Daoy (cell line): ENCODE data around the gene CDK11A. TPM values are rescaled to one million over a fixed set of nuclear protein-coding genes. Genes with fewer than 3 reads are reported as not detected.
"Not testable (repeated sequence)": the region's sequence is repeated elsewhere in the genome, so short reads cannot be mapped to it uniquely, and the experiment has no call there.

Source experiments
- DNase-seq: peaks from one replicate; pipeline ENCODE4 v3.0.0-alpha.2; 2015; ENCODE audit warnings: low read depth
- total RNA-seq: library from RNA; depleted of rRNA; stranded (reverse); fragments of >200 nt; shearing (Covaris generic); gene quantifications from 2 replicates; pipeline ENCODE4 v1.2.3, GENCODE V29; 2014

Gene CDK11A
- total RNA-seq, 1 experiment from 2014 or later, result 13.5 TPM

DNA sequence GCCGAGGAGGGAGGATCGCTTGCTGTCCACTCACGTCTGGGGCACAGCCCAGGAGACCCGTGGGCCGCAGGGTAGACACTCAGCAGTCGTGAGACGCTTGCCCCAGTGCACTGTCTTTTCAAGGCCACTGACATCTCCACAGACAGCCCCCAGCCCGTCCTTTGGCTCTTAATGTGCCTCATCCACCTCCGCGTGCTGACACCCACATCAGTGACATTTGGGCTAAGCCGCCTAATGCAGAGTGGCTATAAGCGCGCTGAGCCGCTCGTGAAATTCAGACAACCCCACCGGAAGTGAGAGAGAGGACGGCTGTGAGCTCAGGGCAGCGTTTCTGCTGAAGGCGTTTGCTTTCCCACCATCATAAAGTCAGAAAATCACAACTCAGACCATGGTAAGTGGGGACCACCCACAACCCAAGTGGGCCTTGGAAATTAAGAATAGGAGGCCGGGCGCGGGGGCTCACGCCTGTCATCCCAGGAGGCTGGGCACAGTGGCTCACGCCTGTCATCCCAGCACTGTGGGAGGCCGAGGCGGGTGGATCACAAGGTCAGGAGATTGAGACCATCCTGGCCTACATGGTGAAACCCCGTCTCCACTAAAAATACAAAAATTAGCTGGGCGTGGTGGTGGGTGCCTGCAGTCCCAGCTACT lies 40.0 kb downstream of the CDK11A start:
- no peak for DNase-seq

DNA sequence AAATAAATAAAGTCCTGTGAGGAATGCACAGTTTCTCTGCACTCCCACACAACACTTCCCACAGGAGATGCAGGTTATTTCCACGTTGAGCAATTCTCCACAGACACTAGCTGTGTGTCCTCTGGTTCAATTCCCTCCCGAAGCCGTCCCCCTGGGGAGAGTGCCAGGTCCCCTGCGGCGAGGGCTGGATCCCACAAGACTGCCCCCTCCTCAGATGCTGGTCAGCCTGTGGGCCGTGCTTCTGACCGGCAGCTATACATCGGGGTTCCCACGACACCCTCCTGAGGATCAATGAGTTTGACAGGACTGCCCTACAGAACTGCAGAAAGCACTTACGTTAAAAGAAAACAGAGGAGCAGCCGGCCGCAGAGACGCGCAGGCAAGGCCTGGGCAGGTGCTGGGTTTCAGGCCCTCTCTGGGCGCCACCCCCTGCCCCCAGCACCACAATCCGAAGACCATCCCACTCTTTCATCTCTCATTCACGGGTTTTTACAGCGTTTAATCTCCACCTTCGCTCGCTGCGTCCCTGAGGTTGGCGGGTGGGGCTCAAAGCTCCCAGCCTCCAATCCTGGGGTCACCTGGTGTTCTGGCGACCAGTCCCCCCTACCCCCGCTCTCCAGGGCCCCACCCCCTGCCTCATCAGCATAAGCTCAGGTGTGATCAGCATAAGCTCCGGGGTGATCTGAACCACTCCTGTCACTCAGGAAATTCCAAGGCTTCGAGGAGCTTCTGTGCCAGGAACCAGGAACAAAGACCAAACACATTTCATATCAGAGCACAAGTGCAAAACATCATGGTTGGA lies 40.9 kb downstream of the CDK11A start:
- no peak for DNase-seq

GRCh38 chr1:1680912-1681273 lies 43.3 kb downstream of the CDK11A start:
- DNase-seq, result no peak

GRCh38 chr1:1680031-1680911 lies 43.9 kb downstream of the CDK11A start:
- DNase-seq, result no peak

- DNase-seq, result no peak
These were observed 45.4 kb downstream of the CDK11A start for GRCh38 chr1:1678581-1679380.

DNA sequence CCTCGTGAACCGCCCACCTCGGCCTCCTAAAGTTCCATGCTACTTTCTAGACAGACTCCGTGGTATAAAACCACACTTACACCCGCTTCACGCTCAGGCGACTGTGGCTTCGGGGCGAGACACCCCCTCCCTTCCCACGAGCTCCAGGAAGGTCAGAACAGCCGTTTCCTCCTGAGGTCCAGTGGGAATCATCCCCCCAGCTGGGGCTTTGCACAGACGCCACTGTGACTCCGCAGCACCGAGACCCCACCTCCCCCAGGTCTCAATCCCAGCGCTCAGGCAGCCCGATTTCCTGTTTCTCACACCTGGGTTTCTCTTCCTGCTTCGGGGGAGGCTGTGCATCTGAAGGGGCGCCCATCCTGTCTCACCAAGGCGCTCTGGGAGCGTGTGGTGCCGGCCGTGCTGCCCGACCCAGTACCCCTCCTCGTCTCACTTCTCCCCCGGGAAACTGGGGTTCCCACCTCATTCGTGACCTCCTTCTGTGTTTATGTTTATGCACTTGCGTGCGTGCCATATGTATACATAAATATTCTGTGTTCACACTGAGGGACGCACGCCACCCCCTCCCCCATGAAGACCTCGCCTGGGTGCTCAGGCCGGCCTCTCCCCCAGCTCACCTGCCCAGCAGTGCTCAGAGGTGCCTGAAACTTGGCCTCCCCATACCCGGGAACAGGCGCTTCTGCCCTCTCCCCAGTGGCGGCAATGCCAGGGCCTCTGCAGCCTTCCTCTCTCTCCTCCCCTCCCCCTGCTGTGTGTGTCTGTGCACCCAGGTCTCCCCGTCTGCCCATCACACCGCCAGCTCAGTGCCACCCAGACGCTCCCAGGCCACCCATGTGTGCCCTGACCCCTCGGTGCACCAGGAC lies 46.2 kb downstream of the CDK11A start:
- DNase-seq, result no peak

- DNase-seq, result not testable (repeated sequence)
These were observed 48.1 kb downstream of the CDK11A start for GRCh38 chr1:1676087-1676486.

DNA sequence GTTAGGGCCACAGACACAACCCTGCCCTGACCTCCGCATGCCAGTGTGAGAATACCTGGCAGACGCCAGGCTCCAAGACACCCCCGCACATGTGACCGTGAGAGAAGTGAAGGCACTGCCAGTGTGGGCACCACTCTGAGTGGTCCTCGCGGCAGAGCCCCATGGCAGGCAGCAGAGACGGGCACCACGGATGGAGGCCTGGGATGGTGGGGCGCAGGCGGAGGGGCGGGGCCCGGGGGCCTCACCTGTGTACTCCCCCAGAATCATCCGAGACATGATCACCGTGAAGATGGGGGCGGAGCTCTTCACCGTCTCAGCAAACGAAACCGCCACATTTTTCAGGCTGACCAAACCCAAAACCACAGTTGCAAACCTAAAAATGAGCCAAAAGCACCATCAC lies 48.9 kb downstream of the CDK11A start:
- DNase-seq, result not testable (repeated sequence)

GRCh38 chr1:1674806-1675205 lies 49.4 kb downstream of the CDK11A start:
- not testable (repeated sequence) for DNase-seq

- DNase-seq, result no peak
These were observed 51.8 kb downstream of the CDK11A start for GRCh38 chr1:1672181-1672965.

- DNase-seq, result no peak
These were observed 52.6 kb downstream of the CDK11A start for GRCh38 chr1:1671365-1672119.

- DNase-seq, result no peak
These were observed 53.3 kb downstream of the CDK11A start for GRCh38 chr1:1670866-1671265.

- DNase-seq, result no peak
These were observed 54.4 kb downstream of the CDK11A start for GRCh38 chr1:1669468-1670440.

DNA sequence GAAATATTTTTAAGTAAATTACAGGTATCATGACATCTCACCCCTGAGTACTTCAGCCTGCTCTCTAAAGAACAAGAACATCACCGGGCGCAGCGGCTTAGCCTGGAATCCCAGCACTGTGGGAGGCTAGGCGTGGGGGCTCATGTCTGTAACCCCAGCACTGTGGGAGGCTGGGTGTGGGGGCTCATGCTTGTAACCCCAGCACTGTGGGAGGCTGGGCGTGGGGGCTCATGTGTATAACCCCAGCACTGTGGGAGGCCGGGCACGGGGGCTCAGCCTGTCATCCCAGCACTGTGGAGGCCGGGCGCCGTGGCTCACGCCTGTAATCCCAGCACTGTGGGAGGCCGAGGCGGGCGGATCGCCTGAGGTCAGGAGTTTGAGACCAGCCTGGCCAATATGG lies 57.6 kb downstream of the CDK11A start:
- DNase-seq, result no peak

DNA sequence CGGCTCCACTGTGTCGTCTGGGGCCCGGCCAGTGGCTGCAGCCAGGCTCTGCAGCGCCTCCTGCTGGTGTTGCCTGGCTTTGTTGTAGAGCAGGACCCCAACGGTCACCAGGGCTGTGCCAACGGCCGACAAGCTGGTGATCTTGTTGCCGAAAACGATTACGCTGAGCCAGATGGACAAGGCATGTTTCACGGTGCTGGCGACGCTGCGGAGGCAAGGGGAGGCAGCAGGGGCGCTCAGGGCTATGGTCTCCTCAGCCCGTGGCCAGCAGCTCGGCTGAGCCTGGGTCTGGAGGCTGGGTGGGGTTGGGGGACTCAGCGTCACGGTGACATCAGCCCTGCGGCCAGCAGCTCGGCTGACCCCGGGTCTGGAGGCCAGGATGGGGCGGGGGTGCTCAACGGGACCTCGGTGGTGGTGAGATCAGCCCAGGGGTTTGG lies 58.3 kb downstream of the CDK11A start:
- no peak for DNase-seq

GRCh38 chr1:1664941-1665814 lies 59.0 kb downstream of the CDK11A start:
- no peak for DNase-seq

- not testable (repeated sequence) for DNase-seq
These were observed 59.8 kb downstream of the CDK11A start for GRCh38 chr1:1664318-1664717.
